Urinary bladder (tissue), 4 donors: ENCODE results near the gene CYP1A2. TPM values are rescaled to one million over a fixed set of nuclear protein-coding genes. Genes with fewer than 3 reads are reported as not detected.

ENCODE experiments used
- DNase-seq: peaks from one replicate; pipeline ENCODE4 v3.0.0-alpha.2; 2015; ENCODE audit errors: extremely low spot score
- H3K27ac ChIP-seq: one replicate; pipeline ENCODE4 v1.5.1; 2013; ENCODE audit warnings: low read depth, mild to moderate bottlenecking, moderate library complexity
- H3K36me3 ChIP-seq: one replicate; pipeline ENCODE4 v1.6.1; 2013; ENCODE audit warnings: mild to moderate bottlenecking, moderate library complexity; ENCODE audit not compliant: insufficient read depth
- H3K4me1 ChIP-seq: one replicate; pipeline ENCODE4 v1.6.1; 2013; ENCODE audit warnings: mild to moderate bottlenecking, moderate library complexity; ENCODE audit not compliant: insufficient read depth
- H3K4me3 ChIP-seq: one replicate; pipeline ENCODE4 v1.5.1; 2013; ENCODE audit warnings: low read depth, low read length
- WGBS: extraction: QIAGEN DNeasy Blood & Tissue Kit; methylation state at CpG from one replicate; pipeline ENCODE4 v1.1.7; 2013; 5-methylcytosine and 5-hydroxymethylcytosine counted together
- polyA plus RNA-seq: library from polyadenylated mRNA; stranded (reverse); fragments of 200-250 nt; gene quantifications from one replicate; pipeline ENCODE4 v1.2.3, GENCODE V29; 2013
- total RNA-seq: library from RNA; depleted of rRNA; stranded (reverse); fragments of >200 nt; gene quantifications from one replicate; pipeline ENCODE4 v1.2.3, GENCODE V29; 2014
- donor health status: healthy with polysubstance abuse.
- donor health status: healthy.

CYP1A2 gene
- total and polyA plus RNA-seq, 2 donors = not detected

GRCh38 chr15:74793135-74794028 is 44.7 kb downstream of the CYP1A2 start:
- no peak for DNase-seq
- WGBS = 70% methylated on average over 12 of the region's 12 CpGs
- Histone ChIP-seq H3K27ac (no peak overlapping the region), H3K36me3 (no peaks in the 10 kb centered on the region), H3K4me1 (no peaks in the 10 kb centered on the region), H3K4me3 (no peak overlapping the region)

- DNase-seq = no peak
- Histone ChIP-seq H3K4me1 (no peaks in the 10 kb centered on the region), H3K27ac (no peak overlapping the region), H3K4me3 (no peak overlapping the region), H3K36me3 (no peaks in the 10 kb centered on the region)
- WGBS = 89% methylated on average over 7 of the region's 9 CpGs
Observed at GRCh38 chr15:74794248-74794969, 45.8 kb downstream of the CYP1A2 start.

- DNase-seq = no peak
- Histone ChIP-seq H3K36me3 (no peaks in the 10 kb centered on the region), H3K4me1 (no peaks in the 10 kb centered on the region), H3K27ac (no peak overlapping the region), H3K4me3 (no peak overlapping the region)
- 91% methylated on average over 9 of the region's 9 CpGs for WGBS
Observed at GRCh38 chr15:74794970-74795349, 46.3 kb downstream of the CYP1A2 start.

GRCh38 chr15:74795966-74796625 is 47.5 kb downstream of the CYP1A2 start:
- H3K4me1 ChIP-seq = no peaks in the 10 kb centered on the region
- H3K4me3 ChIP-seq = no peak overlapping the region
- no peak overlapping the region for H3K27ac ChIP-seq
- DNase-seq = no peak
- WGBS = 93% methylated on average over 14 of the region's 14 CpGs
- H3K36me3 ChIP-seq = no peaks in the 10 kb centered on the region

GRCh38 chr15:74798388-74799254 is 50.0 kb downstream of the CYP1A2 start:
- H3K27ac ChIP-seq = no peak overlapping the region
- DNase-seq = no peak
- 85% methylated on average over 25 of the region's 25 CpGs for WGBS
- H3K4me3 ChIP-seq = no peak overlapping the region
- peaks cover 6% of the 10 kb centered on the region for H3K36me3 ChIP-seq
- no peaks in the 10 kb centered on the region for H3K4me1 ChIP-seq

- 85% methylated on average over 16 of the region's 16 CpGs for WGBS
- Histone ChIP-seq H3K27ac (no peak overlapping the region), H3K4me1 (no peaks in the 10 kb centered on the region), H3K36me3 (peaks cover 8% of the 10 kb centered on the region), H3K4me3 (no peak overlapping the region)
- no peak for DNase-seq
Observed at GRCh38 chr15:74799255-74799855, 50.7 kb downstream of the CYP1A2 start.

- DNase-seq = no peak
- peak overlapping the region; percentile 32 for H3K27ac ChIP-seq
- peaks cover 8% of the 10 kb centered on the region for H3K36me3 ChIP-seq
- H3K4me3 ChIP-seq = no peak overlapping the region
- H3K4me1 ChIP-seq = no peaks in the 10 kb centered on the region
- WGBS = 51% methylated on average over 18 of the region's 18 CpGs
Observed at GRCh38 chr15:74799856-74800558, 51.4 kb downstream of the CYP1A2 start.

- Histone ChIP-seq H3K4me1 (no peaks in the 10 kb centered on the region), H3K36me3 (peaks cover 8% of the 10 kb centered on the region), H3K4me3 (no peak overlapping the region), H3K27ac (no peak overlapping the region)
- 85% methylated on average over 20 of the region's 20 CpGs for WGBS
- no peak for DNase-seq
Observed at GRCh38 chr15:74800559-74801094, 52.0 kb downstream of the CYP1A2 start.

- Histone ChIP-seq H3K27ac (no peak overlapping the region), H3K4me1 (no peaks in the 10 kb centered on the region), H3K36me3 (peaks cover 8% of the 10 kb centered on the region), H3K4me3 (no peak overlapping the region)
- WGBS = 85% methylated on average over 18 of the region's 18 CpGs
- DNase-seq = no peak
Observed at GRCh38 chr15:74801311-74801997, 52.8 kb downstream of the CYP1A2 start.

- no peak for DNase-seq
- Histone ChIP-seq H3K4me1 (no peaks in the 10 kb centered on the region), H3K36me3 (peaks cover 8% of the 10 kb centered on the region), H3K4me3 (no peak overlapping the region), H3K27ac (no peak overlapping the region)
- 91% methylated on average over 20 of the region's 20 CpGs for WGBS
Observed at GRCh38 chr15:74802290-74802689, 53.6 kb downstream of the CYP1A2 start.

GRCh38 chr15:74802862-74803447 is 54.3 kb downstream of the CYP1A2 start:
- Histone ChIP-seq H3K36me3 (peaks cover 8% of the 10 kb centered on the region), H3K27ac (no peak overlapping the region), H3K4me1 (no peaks in the 10 kb centered on the region), H3K4me3 (no peak overlapping the region)
- 89% methylated on average over 31 of the region's 31 CpGs for WGBS
- no peak for DNase-seq
